Femur (tissue), 1 donor: ENCODE measurements around the gene AFF2.

ENCODE experiments used
- DNase-seq: peaks from one replicate; pipeline ENCODE4 v3.0.0-alpha.2; 2017

AFF2 gene

DNA sequence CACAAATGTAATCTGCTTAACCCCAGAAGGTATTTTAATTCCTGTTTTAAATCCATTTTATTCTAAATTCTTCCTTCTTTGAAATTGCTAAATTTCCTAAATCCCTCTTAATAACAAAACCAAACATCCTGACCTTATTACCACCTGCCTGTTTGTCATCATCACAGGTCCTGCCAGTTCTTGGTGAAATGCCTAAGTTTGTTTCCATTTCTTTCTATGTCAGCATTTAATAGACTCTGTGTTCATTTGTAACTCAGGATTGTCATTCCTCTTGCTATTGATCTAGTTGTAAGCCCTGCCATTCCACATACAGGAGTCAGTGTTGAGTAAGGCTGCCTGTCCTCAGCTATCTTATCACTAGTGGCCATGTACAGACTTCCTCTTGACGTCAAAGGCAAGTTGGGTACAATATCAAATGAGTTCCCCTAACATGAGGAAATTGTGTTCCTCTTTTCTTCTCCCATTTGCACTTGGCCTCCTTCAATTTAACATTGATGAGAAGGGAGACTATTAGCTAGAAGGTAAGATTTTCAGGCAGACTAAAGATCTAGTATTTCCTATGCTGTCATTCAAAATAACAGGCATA, 440.1 kb downstream of the AFF2 start:
- DNase-seq, result no peak

DNA sequence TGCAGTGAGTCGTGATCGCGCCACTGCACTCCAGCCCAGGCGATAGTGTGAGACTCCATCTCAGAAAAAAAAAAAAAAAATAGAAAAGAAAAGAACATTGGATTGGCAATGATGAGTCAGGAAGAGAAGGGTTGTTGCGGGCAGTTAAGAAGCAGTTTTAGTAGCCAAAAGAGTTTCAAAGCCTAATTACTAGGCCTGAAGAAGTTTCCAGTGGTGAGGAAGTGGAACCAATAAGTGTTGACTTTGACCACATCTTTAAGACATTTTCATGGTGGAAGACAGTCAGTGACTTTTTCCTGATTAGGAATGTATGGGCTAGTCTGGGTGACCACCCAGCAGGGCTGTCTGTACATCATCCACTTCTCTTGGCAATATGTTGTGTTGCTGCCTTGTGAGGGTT, 442.3 kb downstream of the AFF2 start:
- no peak for DNase-seq

DNA sequence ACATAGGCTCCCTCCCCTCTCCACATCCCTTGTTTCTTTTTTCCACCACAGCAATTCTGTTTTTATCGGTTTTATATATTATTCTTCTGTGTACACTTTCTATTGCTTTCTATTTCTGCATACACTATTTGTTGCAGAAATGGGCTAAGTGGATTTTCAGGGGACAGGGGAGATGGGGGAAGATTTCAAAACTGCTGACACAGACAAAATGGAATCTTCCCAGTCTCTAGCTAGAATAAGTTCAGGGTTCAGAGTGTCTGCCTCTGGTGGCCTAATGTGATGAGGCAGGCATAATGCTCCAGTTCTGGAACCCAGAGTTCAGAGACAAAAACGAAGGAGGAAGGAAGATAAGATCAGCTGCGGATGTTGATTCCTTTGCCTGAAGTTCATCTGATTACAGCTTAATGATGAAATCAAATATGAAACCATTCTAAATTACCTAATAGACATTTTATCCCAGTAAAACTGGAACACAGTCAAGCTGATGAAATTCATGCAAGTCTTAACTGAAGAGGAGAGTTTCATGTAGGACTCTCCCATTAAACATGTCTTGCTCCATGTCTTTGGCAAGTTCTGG, 447.1 kb downstream of the AFF2 start:
- no peak for DNase-seq

DNA sequence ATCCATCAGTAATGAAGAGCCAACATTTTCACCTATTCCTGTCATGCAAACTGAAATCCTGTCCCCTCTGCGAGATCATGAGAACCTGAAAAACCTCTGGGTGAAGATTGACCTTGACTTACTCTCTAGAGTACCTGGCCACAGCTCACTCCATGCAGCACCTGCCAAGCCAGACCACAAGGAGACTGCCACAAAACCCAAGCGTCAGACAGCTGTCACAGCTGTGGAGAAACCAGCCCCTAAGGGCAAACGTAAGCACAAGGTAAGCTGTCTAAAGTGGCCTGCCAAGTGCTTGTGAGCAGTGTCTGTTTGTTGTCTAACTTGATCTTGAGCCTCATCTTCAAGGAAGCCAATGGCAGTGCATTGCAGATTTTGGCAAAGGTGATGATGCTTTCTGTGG, 455.9 kb downstream of the AFF2 start:
- DNase-seq, result no peak

DNA sequence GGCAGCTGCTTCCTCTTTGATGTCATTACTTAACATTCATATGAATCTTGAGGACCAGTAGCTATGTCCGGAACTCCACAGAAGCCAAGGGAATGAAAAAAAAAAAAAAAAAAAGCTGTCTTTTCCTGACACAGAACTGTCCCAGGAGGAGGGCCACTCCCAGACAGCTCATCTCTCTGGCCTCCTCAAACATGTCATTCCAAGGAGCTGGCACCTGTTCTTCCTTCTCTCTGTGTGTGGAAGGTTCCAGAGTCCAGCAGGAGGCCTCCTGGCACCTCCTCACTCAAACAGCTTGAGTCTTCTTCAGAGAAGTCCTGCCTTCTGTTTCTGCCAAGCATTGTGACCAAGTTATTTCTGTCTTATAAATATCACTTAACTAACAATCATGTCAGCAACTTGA, 458.5 kb downstream of the AFF2 start:
- DNase-seq, result no peak

DNA sequence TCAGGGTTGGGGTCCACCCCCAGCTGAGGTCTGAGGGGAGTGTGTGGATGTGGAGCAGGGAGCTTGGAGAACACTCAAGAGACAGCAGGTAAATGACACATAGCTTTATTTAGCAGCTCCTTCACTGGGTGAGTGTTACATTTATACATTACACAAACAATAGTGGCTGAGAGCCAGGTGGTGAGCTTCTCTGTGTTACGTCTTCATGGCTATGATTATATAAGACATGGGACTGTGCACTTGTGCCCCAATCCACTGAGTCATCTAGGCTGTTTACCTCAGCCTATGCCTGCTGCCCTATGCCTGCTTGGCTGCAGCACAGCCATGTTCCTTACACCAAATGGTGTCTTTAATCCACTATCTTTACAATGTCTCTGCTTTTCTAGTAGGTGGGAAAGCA, 459.6 kb downstream of the AFF2 start:
- no peak for DNase-seq

DNA sequence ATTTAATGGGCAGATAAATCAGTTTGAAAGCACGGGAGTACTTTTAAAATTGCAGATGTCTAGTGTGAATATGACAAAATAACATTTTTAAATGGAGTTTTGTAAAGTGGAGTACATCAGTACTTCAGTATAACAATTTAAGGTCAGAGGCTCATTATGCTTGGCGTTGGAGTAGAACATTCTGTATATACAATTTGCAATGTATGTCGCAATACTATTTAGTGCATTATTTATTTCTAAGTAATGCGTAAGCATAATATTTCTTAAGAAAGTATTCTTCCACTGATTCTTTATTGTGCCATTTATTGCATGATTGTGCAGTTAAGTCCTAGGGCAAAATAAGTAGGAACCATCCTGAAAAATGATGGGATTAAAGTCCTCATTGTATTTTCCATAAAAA, 461.6 kb downstream of the AFF2 start:
- DNase-seq, result no peak

DNA sequence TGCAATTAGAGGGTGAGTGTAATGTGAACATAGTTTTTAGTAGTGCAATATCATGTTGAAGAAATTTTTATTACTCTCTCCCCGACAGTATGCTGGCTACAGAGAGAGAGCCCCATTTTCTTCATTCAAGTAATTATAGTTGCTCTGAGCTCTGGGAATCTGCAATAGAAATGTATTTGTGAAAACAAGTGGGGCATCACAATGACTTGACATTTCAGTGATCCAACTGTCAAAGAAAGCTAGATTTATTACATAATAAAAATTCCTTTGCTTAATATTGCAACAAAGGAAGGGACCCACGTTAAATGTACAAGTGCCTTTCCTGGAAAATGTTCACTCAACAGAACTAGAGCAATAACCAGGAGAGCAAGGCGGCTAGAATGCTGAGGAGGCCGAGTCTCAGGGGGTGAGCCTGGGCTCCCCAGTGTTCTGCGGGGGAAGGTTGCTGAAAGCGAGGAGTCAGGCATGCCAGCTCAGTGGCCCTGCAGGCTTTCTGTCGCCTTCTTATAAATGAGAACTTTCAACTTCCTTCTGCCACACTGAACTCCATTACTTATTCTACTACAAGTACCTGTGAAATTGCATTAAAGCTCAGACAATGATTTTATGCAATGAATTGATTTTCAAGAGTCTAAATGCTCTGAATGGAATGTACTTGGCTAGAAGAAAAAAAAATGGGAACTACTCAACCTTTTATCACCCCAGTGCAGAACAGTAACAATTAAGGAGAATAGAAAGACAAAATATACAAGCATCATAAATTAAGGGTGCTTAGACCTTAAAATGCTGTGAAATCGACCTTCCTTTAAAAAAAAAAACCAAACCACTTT, 476.4 kb downstream of the AFF2 start:
- DNase-seq, result no peak

DNA sequence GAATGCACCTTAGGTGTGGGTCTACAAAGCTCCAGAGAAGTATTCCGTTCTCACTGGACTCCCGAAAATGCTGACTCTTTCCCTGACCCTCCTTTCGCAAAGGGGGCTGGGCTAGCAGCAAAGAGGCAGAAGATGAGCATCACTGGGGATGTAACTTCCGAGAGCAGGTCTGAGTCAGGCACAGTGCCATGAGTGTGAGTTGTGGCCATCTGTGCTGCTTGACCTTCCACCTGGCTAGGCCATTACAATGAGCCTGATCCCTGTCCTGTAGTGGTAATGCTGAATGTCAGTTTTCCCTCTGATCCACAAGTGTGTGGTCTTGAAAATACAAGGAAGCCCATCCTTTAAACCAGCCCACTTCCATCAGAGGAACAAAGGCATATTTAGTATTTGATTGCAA, 479.4 kb downstream of the AFF2 start:
- no peak for DNase-seq

DNA sequence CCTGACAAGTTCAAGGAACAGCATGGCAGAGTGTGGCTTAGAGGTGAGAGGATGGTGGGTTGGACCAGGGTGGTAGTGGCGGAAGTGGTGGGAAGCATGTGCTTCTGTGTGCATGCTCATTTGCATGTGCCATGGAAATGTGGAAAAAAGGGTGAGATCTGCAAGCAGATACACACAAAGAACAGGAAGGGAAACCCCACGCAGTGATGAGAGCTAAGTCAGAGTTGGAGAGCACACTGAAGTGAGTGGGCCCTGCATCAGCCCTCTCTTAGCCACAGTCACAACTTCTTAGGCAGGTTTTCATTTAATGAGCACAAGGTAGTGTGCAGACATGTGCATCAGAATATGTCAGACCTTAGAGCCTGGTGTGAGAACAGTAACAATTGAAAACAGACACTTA, 483.8 kb downstream of the AFF2 start:
- DNase-seq, result no peak

DNA sequence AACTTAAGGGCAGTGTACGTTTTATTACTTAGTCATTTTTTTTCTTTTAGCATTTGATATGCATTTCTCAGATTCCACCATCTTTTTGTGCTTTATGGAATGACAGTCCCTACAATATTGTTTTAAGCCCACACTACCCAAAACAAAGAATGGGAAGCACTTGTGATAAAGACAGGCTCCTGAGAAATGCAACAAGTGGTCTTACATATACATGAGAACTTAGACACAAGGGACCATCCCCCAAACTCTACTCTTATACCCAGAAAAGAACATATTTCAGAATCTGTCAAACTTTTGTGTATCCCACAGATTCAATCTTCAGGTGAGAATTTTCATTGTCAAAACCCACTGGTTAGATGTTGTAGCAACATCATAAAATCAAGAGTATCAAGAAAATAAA, 491.1 kb downstream of the AFF2 start:
- no peak for DNase-seq

DNA sequence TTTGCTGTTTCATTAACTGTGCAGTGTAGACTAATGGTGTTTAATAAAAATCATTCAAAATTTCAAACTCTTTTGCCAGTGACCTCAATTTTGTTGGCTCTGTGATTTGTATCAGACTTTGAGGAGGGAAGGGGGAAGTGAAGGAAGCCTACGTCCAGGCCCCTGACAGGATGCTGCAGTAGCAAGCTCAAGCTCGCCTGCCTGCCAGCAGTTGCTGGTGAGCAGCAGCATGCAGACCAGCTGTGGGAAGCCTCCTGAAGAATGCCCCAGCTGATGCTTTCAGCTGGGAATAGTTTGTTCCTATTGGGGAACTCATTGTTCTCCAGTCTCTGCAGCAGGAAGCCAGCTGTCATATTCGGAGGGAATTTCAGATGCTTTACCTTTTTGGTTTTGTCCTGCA, 495.2 kb downstream of the AFF2 start:
- DNase-seq, result no peak

DNA sequence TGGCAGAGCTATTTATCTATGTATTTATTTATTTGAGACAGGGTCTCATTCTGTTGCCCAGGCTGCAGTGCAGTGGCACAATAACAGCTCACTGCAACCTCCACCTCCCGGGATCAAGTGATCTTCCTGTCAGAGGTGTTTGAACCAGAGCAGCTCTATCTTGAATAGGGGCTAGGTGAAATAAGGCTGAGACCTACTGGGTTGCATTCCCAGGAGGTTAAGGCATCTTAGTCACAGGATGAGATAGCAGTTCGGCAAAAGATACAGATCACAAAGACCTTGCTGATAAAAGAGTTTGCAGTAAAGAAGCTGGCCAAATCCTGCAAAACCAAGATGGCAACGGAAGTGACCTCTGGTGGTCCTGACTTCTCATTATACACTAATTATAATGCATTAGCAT, 501.9 kb downstream of the AFF2 start:
- no peak for DNase-seq

DNA sequence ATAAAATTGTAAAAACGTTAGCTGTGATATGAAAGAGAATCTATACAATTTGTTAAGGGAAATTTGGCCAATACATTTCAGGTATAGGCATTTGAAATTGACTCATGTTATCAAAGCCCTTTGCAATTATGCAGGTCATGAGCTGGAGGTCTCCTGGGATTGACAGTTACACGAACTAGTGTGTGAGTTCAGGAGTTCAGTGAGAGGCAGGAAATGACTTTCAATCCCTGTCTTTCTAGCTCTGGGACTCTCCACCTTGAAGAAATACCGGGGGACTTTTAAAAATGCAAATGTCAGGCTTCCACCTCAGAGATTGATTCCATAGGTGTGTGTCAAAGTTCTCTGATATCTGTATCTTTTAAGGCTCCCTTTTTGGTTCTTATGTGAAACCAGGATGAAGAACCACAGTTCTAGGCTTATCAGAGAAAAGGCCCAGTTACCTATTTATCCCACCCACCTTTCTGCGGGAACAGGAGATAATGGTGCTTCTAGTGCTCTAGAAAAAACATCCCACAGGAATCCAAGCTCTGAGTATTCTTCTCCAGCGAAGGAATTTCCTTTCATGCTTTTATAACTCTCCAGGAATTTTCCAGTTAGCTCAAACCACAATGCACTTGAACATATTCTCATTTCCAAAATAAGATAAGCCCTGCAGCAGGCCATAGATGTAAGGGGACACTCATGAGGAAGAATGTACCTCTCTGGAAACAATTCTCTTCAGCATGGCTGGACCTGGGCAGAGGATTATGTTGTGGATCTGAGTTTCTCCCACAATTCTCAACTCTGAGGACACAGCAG, 503.6 kb downstream of the AFF2 start:
- DNase-seq, result no peak

DNA sequence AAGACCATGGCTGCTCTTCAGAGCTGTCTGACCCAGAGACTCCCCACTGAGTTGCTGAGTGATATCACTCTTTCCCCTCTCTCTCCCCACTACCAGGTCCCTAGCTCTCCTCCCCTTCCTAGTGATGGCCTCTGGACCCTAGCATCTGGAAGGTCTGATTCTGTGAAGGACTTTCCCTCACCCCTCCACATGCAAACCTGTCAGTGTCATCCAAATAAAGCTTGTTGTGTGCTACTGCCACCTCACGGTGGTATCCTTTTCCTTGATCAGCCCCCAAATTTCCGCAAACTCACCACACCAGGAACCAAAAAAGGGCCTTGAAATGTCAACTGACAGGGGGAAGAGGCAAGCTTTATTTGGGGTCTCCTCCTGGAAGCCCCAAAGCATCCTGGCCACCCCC, 504.5 kb downstream of the AFF2 start:
- no peak for DNase-seq

DNA sequence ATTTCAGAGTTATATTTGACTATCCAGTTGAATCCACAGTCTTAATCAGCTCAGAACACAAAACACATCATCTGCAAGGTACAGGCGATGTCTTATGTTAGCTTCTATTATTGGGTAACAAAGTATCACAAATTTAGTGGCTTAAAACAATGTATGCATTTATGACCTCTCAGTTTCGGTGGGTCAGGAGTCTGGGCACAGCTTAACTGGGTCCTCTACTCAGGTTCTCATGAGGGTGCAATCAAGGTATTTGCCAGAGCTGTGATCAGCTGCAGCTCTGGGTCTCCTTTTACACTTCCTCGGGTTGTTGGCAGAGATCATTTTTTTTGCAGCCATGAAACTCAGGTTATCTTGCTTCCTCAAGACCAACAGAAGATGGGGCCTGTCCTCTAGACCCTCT, 505.8 kb downstream of the AFF2 start:
- no peak for DNase-seq

DNA sequence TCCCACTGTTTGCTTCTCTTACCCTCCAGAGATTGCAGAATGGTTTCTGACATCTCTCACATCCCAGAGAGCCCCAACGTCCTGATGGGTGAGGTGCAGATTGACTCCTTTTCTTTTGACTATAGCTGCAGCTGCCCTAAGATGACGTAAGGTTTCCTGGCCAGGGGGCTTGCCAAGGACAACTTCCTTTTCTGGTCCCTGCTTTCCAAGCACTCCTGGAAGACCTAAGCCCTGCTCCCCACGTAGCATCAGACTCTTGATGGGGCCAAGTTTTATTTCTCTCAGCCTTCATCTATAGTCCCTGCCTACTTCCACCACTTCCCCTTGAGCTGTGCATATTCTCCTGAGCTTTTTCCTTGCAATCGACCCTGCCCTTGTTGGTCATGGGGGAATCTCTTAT, 507.0 kb downstream of the AFF2 start:
- peak; percentile 32 for DNase-seq

DNA sequence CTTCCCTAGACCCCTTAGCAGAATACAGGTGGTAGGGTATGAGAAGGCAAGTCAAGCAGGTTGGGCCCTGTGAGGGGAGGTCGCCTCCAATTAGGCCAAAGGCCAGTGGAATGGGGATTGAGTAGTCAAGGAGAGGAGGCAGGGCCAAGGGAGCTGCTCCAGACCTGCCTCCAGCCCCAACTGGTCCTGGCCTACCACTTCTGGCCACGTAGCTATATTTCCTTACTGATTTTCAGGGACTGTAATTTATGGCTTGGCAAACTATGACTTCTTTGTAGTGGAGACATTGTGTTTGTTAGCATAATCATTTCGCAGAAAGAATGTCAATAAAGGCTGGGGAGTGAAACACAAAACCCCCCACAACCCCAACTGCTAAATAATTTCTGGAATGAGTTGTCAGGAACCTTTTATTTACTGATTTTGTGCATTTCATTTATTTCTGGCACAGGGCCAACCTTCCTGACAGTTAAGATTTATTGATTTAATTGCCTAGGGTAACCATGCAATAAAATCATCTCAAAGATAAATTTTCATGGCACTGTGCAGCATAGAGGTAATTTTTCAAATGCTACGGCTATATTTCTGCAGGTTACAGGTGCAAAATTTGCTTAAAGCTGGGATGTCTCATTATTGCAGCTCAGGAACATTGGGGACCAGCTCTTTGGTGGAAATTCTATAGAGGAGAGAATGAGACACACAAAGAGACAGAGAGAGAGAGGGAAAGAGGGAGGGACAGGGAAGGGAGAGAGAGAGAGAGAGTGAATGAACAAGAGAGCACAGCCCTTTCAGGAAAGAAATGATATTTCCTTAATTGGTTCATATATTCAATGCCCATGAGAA, 509.8 kb downstream of the AFF2 start:
- no peak for DNase-seq

DNA sequence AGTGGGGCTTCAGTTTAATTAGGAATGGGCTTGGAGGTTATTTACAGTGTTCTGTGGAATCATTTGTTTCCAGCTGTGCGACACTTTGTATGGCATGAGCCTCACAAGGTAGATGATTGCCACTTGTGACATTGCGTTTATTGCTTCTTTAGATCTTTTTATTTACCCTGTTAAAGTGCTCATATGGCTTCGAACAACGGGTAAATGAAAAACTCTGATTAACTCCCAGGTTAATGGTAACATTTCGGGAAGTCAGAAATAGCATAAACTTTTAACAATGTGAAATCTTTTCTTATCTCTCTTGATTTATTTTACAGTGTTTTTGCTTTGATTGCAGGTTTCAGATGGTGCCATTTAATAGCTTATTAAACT, 510.4 kb downstream of the AFF2 start:
- no peak for DNase-seq

DNA sequence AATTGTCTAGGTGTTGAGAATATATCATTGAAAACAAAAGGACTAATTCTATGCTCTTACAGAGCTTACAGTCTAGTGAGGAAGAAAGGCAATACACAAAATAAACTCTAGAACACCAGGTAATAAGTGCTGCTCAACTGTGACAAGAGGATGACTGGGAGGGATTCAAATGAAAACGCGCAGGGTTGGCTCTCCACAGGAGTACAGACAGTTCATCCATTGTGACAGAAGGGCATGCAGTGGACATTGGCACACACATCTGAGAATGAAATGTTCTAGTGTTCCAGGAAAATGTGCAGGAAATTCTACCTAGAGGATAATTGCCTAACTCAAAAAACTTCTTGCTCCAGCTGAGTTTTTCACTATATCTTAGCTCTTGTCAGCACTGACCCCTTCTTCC, 512.7 kb downstream of the AFF2 start:
- DNase-seq, result no peak

DNA sequence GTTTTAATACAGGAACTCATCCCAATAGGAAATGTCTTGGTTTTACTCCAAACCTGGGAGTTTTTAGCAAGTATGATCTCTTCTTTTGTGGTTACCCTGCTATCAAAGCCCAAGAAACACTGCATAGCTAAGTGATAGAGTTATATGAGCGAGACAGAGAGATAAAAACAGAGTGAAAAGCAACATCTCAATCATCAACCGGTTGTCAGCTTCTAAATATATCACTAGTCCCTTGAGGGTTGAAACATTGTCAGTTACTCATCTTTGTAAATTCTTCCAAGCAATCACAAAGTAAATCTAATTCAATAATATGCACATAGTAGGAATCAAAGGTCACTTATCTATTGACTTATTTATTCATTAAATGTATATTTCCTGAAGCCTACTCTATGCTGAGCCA, 520.7 kb downstream of the AFF2 start:
- DNase-seq, result no peak

DNA sequence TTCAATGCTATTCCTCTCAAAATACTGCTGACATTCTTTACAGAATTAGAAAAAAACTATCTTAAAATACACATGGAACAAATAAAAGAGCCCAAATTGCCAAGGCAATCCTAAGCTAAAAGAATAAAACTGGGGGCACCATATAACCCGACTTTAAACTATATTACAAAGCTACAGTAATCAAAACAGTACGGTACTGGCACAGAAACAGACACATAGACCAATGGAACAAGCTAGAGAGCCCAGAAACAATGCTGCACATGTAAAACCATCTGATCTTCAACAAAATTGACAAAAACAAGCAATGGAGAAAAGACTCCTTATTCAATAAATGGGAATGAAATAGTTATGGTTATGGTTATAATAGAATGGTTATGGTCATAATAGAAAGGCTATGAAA, 522.1 kb downstream of the AFF2 start:
- no peak for DNase-seq

DNA sequence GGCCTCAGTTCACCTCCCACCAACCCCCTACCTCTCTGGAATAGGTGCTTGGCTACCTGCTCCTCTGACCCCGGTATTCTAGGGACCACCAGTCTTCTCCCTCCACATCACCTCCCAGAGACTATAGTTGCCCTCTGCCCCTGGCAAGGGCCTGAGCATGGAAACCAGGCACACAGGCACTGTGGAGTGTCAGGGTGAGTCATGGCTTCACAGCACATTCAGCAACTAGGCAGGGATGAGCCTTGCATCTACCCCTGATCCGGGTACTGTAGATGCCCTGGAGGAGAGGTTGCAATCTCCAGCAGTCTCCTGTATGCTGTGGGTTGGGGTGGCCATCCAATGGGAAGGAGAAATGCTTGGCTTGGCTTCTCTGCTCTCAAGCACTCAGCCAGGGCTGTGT, 532.0 kb downstream of the AFF2 start:
- DNase-seq, result no peak
